Esophagus muscularis mucosa (tissue), 4 donors: ENCODE data around the gene SUPT6H. TPM values are rescaled to one million over a fixed set of nuclear protein-coding genes. Genes with fewer than 3 reads are reported as not detected.

ENCODE experiments used
- DNase-seq: peaks from one replicate; pipeline ENCODE4 v3.0.0-alpha.2; 2017; ENCODE audit errors: extremely low spot score
- H3K27ac ChIP-seq, 4 donors: fragments of 200-600 bp; sonication (generic); replicated peaks in 1 of 4; 1 replicate in 3 of 4; 2 replicates in 1 of 4; pipeline ENCODE4 v1.5.1; 2016 to 2019; ENCODE audit warnings: mild to moderate bottlenecking in 1 of 4
- H3K27me3 ChIP-seq, 4 donors: fragments of 200-600 bp; sonication (generic); one replicate each; pipeline versions ENCODE4 v1.5.1 to v1.6.0; 2016 to 2019
- H3K36me3 ChIP-seq, 4 donors: fragments of 200-600 bp; sonication (generic); one replicate each; pipeline ENCODE4 v1.5.1; 2016 to 2019
- H3K4me1 ChIP-seq, 4 donors: fragments of 200-600 bp; sonication (generic); one replicate each; pipeline ENCODE4 v1.5.1; 2016 to 2019
- H3K4me3 ChIP-seq, 4 donors: fragments of 200-600 bp; sonication (generic); 1 replicate in 2 of 4; 2 replicates in 2 of 4; pipeline ENCODE4 v1.5.1; 2016 to 2019; ENCODE audit warnings: mild to moderate bottlenecking in 4 of 4, moderate library complexity in 1 of 4
- H3K9me3 ChIP-seq, 4 donors: fragments of 200-600 bp; sonication (generic); 1 replicate in 3 of 4; 2 replicates in 1 of 4; pipeline ENCODE4 v1.5.1; 2016 to 2019
- CTCF ChIP-seq, 3 experiments: fragments of 200-600 bp in 2 of 3; fragments of 450-650 bp in 1 of 3; sonication (generic) in 2 of 3; IDR thresholded peaks; one replicate each; pipeline ENCODE4 v1.5.1; 2017 to 2019; ENCODE audit warnings: antibody characterized with exemption in 3 of 3, mild to moderate bottlenecking in 2 of 3, moderate library complexity in 1 of 3
- EP300 ChIP-seq: sonication (generic); formaldehyde crosslinking; IDR thresholded peaks from one replicate; pipeline ENCODE4 v1.6.1; 2017; ENCODE audit warnings: antibody characterized with exemption
- POLR2A ChIP-seq: fragments of 450-650 bp; IDR thresholded peaks from one replicate; pipeline ENCODE4 v1.6.1; 2017; ENCODE audit warnings: antibody characterized with exemption, moderate library complexity, mild to moderate bottlenecking, low read depth
- POLR2AphosphoS5 ChIP-seq, 2 donors: sonication (generic); formaldehyde crosslinking; IDR thresholded peaks; one replicate each; pipeline ENCODE4 v1.6.1; 2017; ENCODE audit warnings: antibody characterized with exemption in 2 of 2
- WGBS: methylation state at CpG from one replicate; pipeline ENCODE4 v1.1.5; 2018; 5-methylcytosine and 5-hydroxymethylcytosine counted together
- intact Hi-C: fragments of 100-400 bp; cut with DNase I; formaldehyde crosslinking; loops from one replicate; pipeline ENCODE4 v1.15.1; 2023
- total RNA-seq, 4 donors: library from RNA; depleted of rRNA; stranded (reverse); fragments of >200 nt; gene quantifications; one replicate each; pipeline versions ENCODE4 v1.1.0 to v1.2.1, GENCODE V29; 2016

The SUPT6H gene
- total RNA-seq, 4 donors from 2014 or later = 57.3 to 84.4 (median 71.1) TPM

GRCh38 chr17:28662527-28662829 lies 473 bp downstream of the SUPT6H start:
- peaks cover 18 to 55% (median 29%) of the 10 kb centered on the region in 4 donors for H3K36me3 ChIP-seq
- peak overlapping the region; percentile 95 to 99 (median 96) for H3K27ac ChIP-seq
- no peaks in the 10 kb centered on the region for H3K9me3 ChIP-seq
- intact Hi-C loops = loop anchor here (5.0 kb wide), 1 partner anchor 45 kb away; no protein-coding TSS in a partner anchor
- H3K4me3 ChIP-seq = peak overlapping the region; percentile 76 to 83 (median 80)
- no peak for DNase-seq
- peaks cover 26 to 65% (median 52%) of the 10 kb centered on the region in 4 donors for H3K4me1 ChIP-seq
- 2% methylated on average over 10 of the region's 10 CpGs for WGBS
- no peak for TF ChIP-seq POLR2A
- no peak for TF ChIP-seq EP300
- TF ChIP-seq POLR2AphosphoS5 (IDR thresholded peaks at IDR 0.05) = no peak
- no peak for TF ChIP-seq CTCF (IDR thresholded peaks at IDR 0.05)
- no peaks in the 10 kb centered on the region for H3K27me3 ChIP-seq

- Histone ChIP-seq H3K36me3 (peaks cover 10 to 51% (median 24%) of the 10 kb centered on the region in 4 donors), H3K4me3 (no peak overlapping the region), H3K27me3 (no peaks in the 10 kb centered on the region), H3K27ac (peak overlapping the region in 1 of 4 donors; percentile 99), H3K4me1 (peaks cover 26 to 77% (median 61%) of the 10 kb centered on the region in 4 donors), H3K9me3 (no peaks in the 10 kb centered on the region)
- TF ChIP-seq CTCF (IDR thresholded peaks at IDR 0.05) (no peak), POLR2AphosphoS5 (IDR thresholded peaks at IDR 0.05) (no peak), POLR2A (no peak), EP300 (no peak)
- intact Hi-C loops = loop anchor here (5.0 kb wide), 1 partner anchor 44 kb away; no protein-coding TSS in a partner anchor
- no peak for DNase-seq
These were observed 1.7 kb downstream of the SUPT6H start for GRCh38 chr17:28663723-28664122.

- peaks cover 18 to 59% (median 50%) of the 10 kb centered on the region in 4 donors for H3K4me1 ChIP-seq
These were observed 4.0 kb downstream of the SUPT6H start for GRCh38 chr17:28665994-28666393.

GRCh38 chr17:28667870-28668269 lies 5.9 kb downstream of the SUPT6H start:
- H3K27me3 ChIP-seq = no peaks in the 10 kb centered on the region
- no peak for DNase-seq
- intact Hi-C loops = no loop called here
- H3K36me3 ChIP-seq = peaks cover 21 to 75% (median 43%) of the 10 kb centered on the region in 4 donors
- no peak overlapping the region for H3K27ac ChIP-seq
- TF ChIP-seq POLR2A = no peak
- peaks cover 14 to 51% (median 42%) of the 10 kb centered on the region in 4 donors for H3K4me1 ChIP-seq
- 80% methylated on average over 1 of the region's 1 CpG for WGBS
- H3K9me3 ChIP-seq = no peaks in the 10 kb centered on the region
- H3K4me3 ChIP-seq = no peak overlapping the region

More at GRCh38 chr17:28665994-28666393, 4.0 kb downstream of the SUPT6H start:
- Histone ChIP-seq H3K27me3 (no peaks in the 10 kb centered on the region), H3K27ac (no peak overlapping the region), H3K36me3 (peaks cover 4 to 57% (median 24%) of the 10 kb centered on the region in 4 donors), H3K4me3 (no peak overlapping the region), H3K9me3 (no peaks in the 10 kb centered on the region)
- TF ChIP-seq POLR2A = no peak
- TF ChIP-seq EP300 = no peak
- TF ChIP-seq POLR2AphosphoS5 (IDR thresholded peaks at IDR 0.05) = no peak
- no peak for TF ChIP-seq CTCF (IDR thresholded peaks at IDR 0.05)
- intact Hi-C loops = no loop called here
- DNase-seq = no peak
- WGBS = 80% methylated on average over 2 of the region's 2 CpGs

GRCh38 chr17:28669918-28670317 lies 7.9 kb downstream of the SUPT6H start:
- Histone ChIP-seq H3K27ac (no peak overlapping the region), H3K27me3 (no peaks in the 10 kb centered on the region), H3K4me1 (peaks cover 0 to 30% (median 22%) of the 10 kb centered on the region in 4 donors), H3K4me3 (no peak overlapping the region), H3K36me3 (peaks cover 41 to 88% (median 63%) of the 10 kb centered on the region in 4 donors), H3K9me3 (no peaks in the 10 kb centered on the region)
- WGBS = 100% methylated on average over 1 of the region's 1 CpG
- no peak for DNase-seq
- intact Hi-C loops = no loop called here
- TF ChIP-seq POLR2AphosphoS5 (IDR thresholded peaks at IDR 0.05) (no peak), POLR2A (no peak), EP300 (no peak), CTCF (IDR thresholded peaks at IDR 0.05) (no peak)
